K562 (cell line): Measurements from ENCODE around the gene TP53RK. TPM values are rescaled to one million over a fixed set of nuclear protein-coding genes. Genes with fewer than 3 reads are reported as not detected.
A peak's percentile ranks its signal among the peaks of the same experiment; 100 is the strongest.

Source experiments
- ETS1 ChIP-seq: conservative IDR thresholded peaks from 2 replicates; pipeline ENCODE4 v1.6.1; 2011; ENCODE audit warnings: low read depth, mild to moderate bottlenecking, low read length; ENCODE audit not compliant: control insufficient read depth
- GABPB1 ChIP-seq: sonication (generic); formaldehyde crosslinking; IDR thresholded peaks from 2 replicates; pipeline ENCODE4 v1.8.0; 2022; ENCODE audit warnings: mild to moderate bottlenecking, missing genetic modification reagents
- GTF2E2 ChIP-seq: fragments of 200-800 bp; sonication (Bioruptor generic); IDR thresholded peaks from 2 replicates; pipeline ENCODE4 v1.6.1; 2016; ENCODE audit warnings: missing genetic modification characterization, missing compliant biosample characterization
- GTF2F1 ChIP-seq: IDR thresholded peaks from 2 replicates; pipeline ENCODE4 v1.6.1; 2011; ENCODE audit warnings: low read depth, low read length, improper control_type of control experiment
- ID3 ChIP-seq, 2 experiments: fragments of 250-450 bp in 1 of 2; fragments of 450-650 bp in 1 of 2; sonication (Bioruptor Pico) in 1 of 2; IDR thresholded peaks; 2 replicates each; pipeline versions ENCODE4 v1.6.1 to v1.8.0; 2016 to 2021; ENCODE audit warnings: mild to moderate bottlenecking in 2 of 2, moderate library complexity in 2 of 2, missing compliant biosample characterization in 1 of 2, missing genetic modification characterization in 1 of 2
- ILF3 ChIP-seq: fragments of 450-650 bp; IDR thresholded peaks from 2 replicates; pipeline ENCODE4 v1.6.1; 2018; ENCODE audit warnings: antibody characterized with exemption, mild to moderate bottlenecking, moderate library complexity, borderline replicate concordance
- JUN ChIP-seq, 2 experiments: sonication (generic) in 1 of 2; formaldehyde crosslinking in 1 of 2; IDR thresholded peaks; 2 replicates each; pipeline versions ENCODE4 v1.6.1 to v1.8.0; 2012 to 2022; ENCODE audit warnings: borderline replicate concordance in 2 of 2, mild to moderate bottlenecking in 2 of 2, improper control_type of control experiment in 1 of 2, low read depth in 1 of 2, low read length in 1 of 2, missing genetic modification reagents in 1 of 2
- JUND ChIP-seq, 2 experiments: IDR thresholded peaks; 2 replicates in 1 of 2; 3 replicates in 1 of 2; pipeline ENCODE4 v1.6.1; 2011; ENCODE audit warnings: borderline replicate concordance in 2 of 2, low read depth in 2 of 2, low read length in 2 of 2, improper control_type of control experiment in 1 of 2, missing biosample characterization in 1 of 2, missing genetic modification characterization in 1 of 2, missing genetic modification reagents in 1 of 2
- NCOA4 ChIP-seq: fragments of 450-650 bp; IDR thresholded peaks from 2 replicates; pipeline ENCODE4 v1.6.1; 2018; ENCODE audit warnings: mild to moderate bottlenecking; ENCODE audit not compliant: partially characterized antibody
- NR1H2 ChIP-seq: sonication (generic); formaldehyde crosslinking; IDR thresholded peaks from 2 replicates; pipeline ENCODE4 v1.4.0; 2020; ENCODE audit warnings: mild to moderate bottlenecking, missing genetic modification reagents
- PCBP2 ChIP-seq: fragments of 200-400 bp; formaldehyde crosslinking; IDR thresholded peaks from 2 replicates; pipeline ENCODE4 v1.6.1; 2018; ENCODE audit warnings: low read length, low read depth, mild to moderate bottlenecking, moderate library complexity; ENCODE audit not compliant: poor library complexity, severe bottlenecking
- SREBF2 ChIP-seq: sonication (generic); formaldehyde crosslinking; IDR thresholded peaks from 2 replicates; pipeline ENCODE4 v1.4.0; 2020; ENCODE audit warnings: mild to moderate bottlenecking, missing genetic modification reagents
- TAL1 ChIP-seq: fragments of 450-650 bp; IDR thresholded peaks from 2 replicates; pipeline ENCODE4 v1.6.1; 2016; ENCODE audit warnings: mild to moderate bottlenecking
- TCF3 ChIP-seq: sonication (generic); formaldehyde crosslinking; IDR thresholded peaks from 2 replicates; pipeline ENCODE4 v1.4.0; 2020; ENCODE audit warnings: mild to moderate bottlenecking, missing genetic modification reagents
- ZBTB17 ChIP-seq: fragments of 450-650 bp; formaldehyde crosslinking; IDR thresholded peaks from 2 replicates; pipeline ENCODE4 v1.4.0; 2020; ENCODE audit warnings: mild to moderate bottlenecking
- ZNF133 ChIP-seq: fragments of 250-450 bp; sonication (Bioruptor Pico); IDR thresholded peaks from 2 replicates; pipeline ENCODE4 v1.4.0; 2020; ENCODE audit warnings: mild to moderate bottlenecking
- ZNF212 ChIP-seq: fragments of 450-650 bp; formaldehyde crosslinking; IDR thresholded peaks from 2 replicates; pipeline ENCODE4 v1.4.0; 2020; ENCODE audit warnings: mild to moderate bottlenecking
- ZNF224 ChIP-seq: sonication (generic); formaldehyde crosslinking; IDR thresholded peaks from 2 replicates; pipeline ENCODE4 v1.8.0; 2022; ENCODE audit warnings: mild to moderate bottlenecking, missing genetic modification reagents
- ZNF253 ChIP-seq: fragments of 250-450 bp; sonication (Bioruptor Pico); conservative IDR thresholded peaks from 2 replicates; pipeline ENCODE4 v1.6.1; 2021; ENCODE audit warnings: mild to moderate bottlenecking
- ZNF518B ChIP-seq: fragments of 250-450 bp; sonication (Bioruptor Pico); IDR thresholded peaks from 2 replicates; pipeline ENCODE4 v1.5.0; 2021; ENCODE audit warnings: mild to moderate bottlenecking, moderate library complexity
- ZNF57 ChIP-seq: fragments of 450-650 bp; formaldehyde crosslinking; IDR thresholded peaks from 2 replicates; pipeline ENCODE4 v1.4.0; 2020; ENCODE audit warnings: mild to moderate bottlenecking, moderate library complexity
- ZNF75A ChIP-seq: fragments of 450-650 bp; formaldehyde crosslinking; IDR thresholded peaks from 2 replicates; pipeline ENCODE4 v1.4.0; 2020; ENCODE audit warnings: mild to moderate bottlenecking
- ZNF785 ChIP-seq: fragments of 250-450 bp; sonication (Bioruptor Pico); IDR thresholded peaks from 2 replicates; pipeline ENCODE4 v1.4.0; 2020; ENCODE audit warnings: mild to moderate bottlenecking
- ZNF79 ChIP-seq: fragments of 250-450 bp; sonication (Bioruptor Pico); IDR thresholded peaks from 2 replicates; pipeline ENCODE4 v1.4.0; 2020; ENCODE audit warnings: low read depth, mild to moderate bottlenecking, moderate library complexity
- polyA plus RNA-seq, 8 experiments: library from polyadenylated mRNA; depleted of rRNA in 4 of 8; stranded (reverse) in 5 of 8; unstranded in 3 of 8; fragments of >200 nt; fragmentation: Nextera tagmentation in 2 of 8; fragmentation: Illumina TruSeq in 1 of 8; extraction: Ambion mirVana in 2 of 8; extraction: Trizol in 1 of 8; gene quantifications; 2 replicates each; pipeline versions ENCODE4 v1.2.1 to v1.2.3, GENCODE V29; 2011 to 2014; ENCODE audit warnings: inconsistent platforms in 1 of 8, missing spikeins in 1 of 8
- total RNA-seq, 7 experiments: library from RNA; depleted of rRNA in 6 of 7; stranded (reverse); fragments of >200 nt in 6 of 7; fragmentation: Illumina TruSeq in 2 of 7; extraction: Trizol in 2 of 7; gene quantifications; 2 replicates each; pipeline versions ENCODE4 v1.2.1 to v1.2.3, GENCODE V29; 2011 to 2021; ENCODE audit warnings: low replicate concordance in 1 of 7

TP53RK gene
- total and polyA plus RNA-seq, 9 of the 15 experiments (the other 6 are each of a cell fraction or from before 2014, with no cell fraction given), result 2.9 to 43.5 (median 17.2) TPM

GRCh38 chr20:46648903-46649649 lies 40.2 kb downstream of the TP53RK start (continued):
- no peak for TF ChIP-seq ZNF79 (CRISPR knock-in tag)
- TF ChIP-seq ZNF75A (CRISPR knock-in tag), result no peak
- TF ChIP-seq ZNF57 (CRISPR knock-in tag), result no peak
- TF ChIP-seq NR1H2 (CRISPR knock-in tag), result no peak
- TF ChIP-seq ZNF785 (CRISPR knock-in tag), result no peak
- no peak for TF ChIP-seq GTF2F1
- TF ChIP-seq ZNF518B (CRISPR knock-in tag), result no peak
- no peak for TF ChIP-seq NCOA4
- no peak for TF ChIP-seq PCBP2
- no peak for TF ChIP-seq SREBF2
- no peak for TF ChIP-seq ETS1
- TF ChIP-seq GABPB1 (CRISPR knock-in tag), result no peak
- TF ChIP-seq ID3 (CRISPR knock-in tag; IDR thresholded peaks at IDR 0.05), result no peak
- no peak for TF ChIP-seq ID3 (tag; IDR thresholded peaks at IDR 0.05)
- peak; percentile 87 for TF ChIP-seq TCF3 (CRISPR knock-in tag)
- no peak for TF ChIP-seq GTF2E2 (tag)
- no peak for TF ChIP-seq ZBTB17 (CRISPR knock-in tag)
- TF ChIP-seq JUN (IDR thresholded peaks at IDR 0.05; ENCODE audit: borderline replicate concordance, low read depth, low read length), result no peak
- no peak for TF ChIP-seq JUN (CRISPR knock-in tag; IDR thresholded peaks at IDR 0.05; ENCODE audit: borderline replicate concordance)
- no peak for TF ChIP-seq ZNF212 (CRISPR knock-in tag)
- no peak for TF ChIP-seq ZNF253 (CRISPR knock-in tag)
- TF ChIP-seq ILF3, result no peak
- peak; percentile 85 for TF ChIP-seq TAL1
- no peak for TF ChIP-seq JUND (IDR thresholded peaks at IDR 0.05; ENCODE audit: borderline replicate concordance, low read depth, low read length)
- TF ChIP-seq JUND (tag; IDR thresholded peaks at IDR 0.05; ENCODE audit: borderline replicate concordance, low read depth, low read length), result no peak; the same call in 2 of the 3 replicates
- no peak for TF ChIP-seq ZNF133 (CRISPR knock-in tag)
- TF ChIP-seq ZNF224 (CRISPR knock-in tag), result no peak
